Measurements from ENCODE around the gene ETV4.

ETV4 gene

DNA sequence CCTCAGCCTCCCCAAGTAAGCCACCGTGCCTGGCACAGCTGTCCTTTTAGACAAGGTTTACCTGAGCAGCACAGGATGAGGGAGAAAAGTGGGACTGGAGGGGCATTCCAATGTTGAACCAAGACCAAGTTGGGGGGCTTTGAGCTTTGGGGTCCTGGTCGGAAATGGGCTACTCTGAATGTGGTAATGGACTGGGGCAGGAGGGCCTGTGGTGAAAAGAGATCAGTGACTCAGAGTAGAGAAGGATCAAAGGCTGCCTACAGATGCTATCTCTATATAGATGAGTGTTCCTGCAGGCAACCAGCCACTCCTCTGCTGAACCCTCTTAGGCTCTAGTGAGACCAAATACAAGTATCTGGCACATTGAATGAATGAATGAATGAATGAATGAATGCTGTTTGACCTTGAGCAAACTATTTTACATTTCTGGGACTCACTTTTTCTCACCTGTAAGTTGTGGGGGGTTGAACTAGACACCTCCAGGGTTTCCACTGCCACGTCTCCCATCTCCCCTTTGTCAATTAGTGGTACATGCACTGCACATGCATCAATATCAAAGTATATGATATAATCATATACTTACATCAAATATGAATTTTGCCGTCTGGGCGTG is 26.3 kb upstream of the ETV4 start:
- no peak for DNase-seq (ENCODE audit: low read depth)

DNA sequence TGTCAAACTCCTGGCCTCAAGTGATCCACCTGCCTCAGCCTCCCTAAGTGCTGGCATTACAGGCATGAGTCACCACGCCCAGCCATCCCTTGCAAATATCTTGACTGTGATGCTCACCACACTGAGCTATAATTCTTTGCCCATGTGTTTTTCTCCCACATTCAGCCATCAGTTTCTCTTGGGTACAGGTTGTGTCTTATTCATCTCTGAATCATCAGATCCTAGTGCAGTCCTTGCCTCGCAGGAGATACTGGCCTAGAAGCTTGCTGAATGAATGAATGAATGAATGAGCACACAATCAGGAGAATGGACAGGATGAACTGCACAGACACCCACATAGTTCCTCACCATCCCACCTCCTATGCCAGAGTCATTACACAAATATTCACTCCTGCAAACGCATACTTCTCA is 24.4 kb upstream of the ETV4 start:
- no peak for DNase-seq (ENCODE audit: low read depth)

DNA sequence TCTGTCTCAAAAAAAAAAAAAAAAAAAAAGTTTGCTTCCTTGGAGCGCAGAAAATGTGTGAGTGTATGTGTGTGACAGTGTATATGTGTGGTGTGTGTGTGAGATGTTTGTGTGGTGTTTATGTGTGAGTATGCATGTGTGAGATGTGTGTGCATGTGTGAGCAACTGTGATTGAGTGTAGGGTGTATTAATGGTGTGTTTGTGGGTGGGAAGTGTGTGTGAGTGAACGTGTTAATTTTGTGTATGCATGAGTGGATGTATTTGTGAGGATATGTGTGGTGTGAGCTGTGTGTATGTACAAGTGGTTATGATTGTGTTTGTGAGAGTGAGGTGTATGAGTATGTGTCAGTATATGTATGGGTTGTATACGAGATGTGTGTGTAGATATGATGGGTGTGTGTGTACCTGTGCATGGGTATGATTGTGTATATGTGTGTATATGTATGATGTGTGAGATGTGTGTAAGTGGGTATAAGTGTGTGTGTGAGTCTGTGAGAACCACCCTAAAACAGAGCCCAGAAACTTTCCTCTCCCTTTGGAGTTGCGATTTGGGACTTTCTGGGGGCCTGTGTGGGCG is 22.5 kb upstream of the ETV4 start:
- no peak for DNase-seq (ENCODE audit: low read depth)

- DNase-seq (ENCODE audit: low read depth): no peak
Measured at GRCh38 chr17:43563600-43564594, 17.8 kb upstream of the ETV4 start.

- DNase-seq (ENCODE audit: low read depth): no peak
Measured at GRCh38 chr17:43562679-43563599, 16.8 kb upstream of the ETV4 start.

- DNase-seq (ENCODE audit: low read depth): no peak
Measured at GRCh38 chr17:43560461-43561427, 14.6 kb upstream of the ETV4 start.

GRCh38 chr17:43559161-43559816 is 13.1 kb upstream of the ETV4 start:
- DNase-seq (ENCODE audit: low read depth): no peak

DNA sequence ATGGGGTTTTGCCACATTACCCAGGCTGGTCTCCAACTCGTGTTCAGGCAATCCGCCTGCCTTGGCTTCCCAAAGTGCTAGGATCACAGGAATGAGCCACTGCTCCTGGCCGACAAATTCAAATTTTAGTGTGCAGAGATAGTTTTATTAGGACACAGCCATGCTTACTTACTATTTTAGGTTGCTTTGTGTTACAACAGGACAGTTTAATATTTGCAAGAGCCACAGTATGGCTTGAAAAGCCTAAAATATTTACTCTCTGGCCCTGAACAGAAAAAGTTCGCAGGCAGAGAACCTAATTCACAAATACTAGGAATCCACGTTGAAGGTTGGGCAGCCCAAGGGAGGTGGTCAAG is 12.6 kb upstream of the ETV4 start:
- DNase-seq (ENCODE audit: low read depth): no peak

GRCh38 chr17:43556292-43556691 is 10.2 kb upstream of the ETV4 start:
- no peak for DNase-seq (ENCODE audit: low read depth)

GRCh38 chr17:43554857-43555256 is 8.7 kb upstream of the ETV4 start:
- no peak for DNase-seq (ENCODE audit: low read depth)

DNA sequence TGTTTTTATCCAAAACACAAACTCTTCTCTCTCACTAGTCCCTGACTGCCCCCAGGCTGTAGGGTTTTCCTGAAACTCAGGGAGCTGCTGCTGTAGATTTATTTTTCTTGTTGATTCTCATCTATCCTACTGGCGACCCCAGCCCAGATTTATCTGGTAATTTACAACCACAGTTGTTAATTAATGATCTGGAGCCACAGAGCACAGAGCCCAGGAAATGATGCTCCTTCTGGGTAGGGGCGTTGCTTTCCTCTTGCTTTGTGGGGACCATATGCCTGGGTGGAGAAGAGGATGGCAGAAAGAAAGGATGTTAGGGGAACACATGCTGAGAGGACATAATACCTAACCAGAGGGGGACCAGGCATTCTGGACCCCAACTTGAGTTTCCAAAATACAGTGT is 7.4 kb upstream of the ETV4 start:
- DNase-seq (ENCODE audit: low read depth): no peak

DNA sequence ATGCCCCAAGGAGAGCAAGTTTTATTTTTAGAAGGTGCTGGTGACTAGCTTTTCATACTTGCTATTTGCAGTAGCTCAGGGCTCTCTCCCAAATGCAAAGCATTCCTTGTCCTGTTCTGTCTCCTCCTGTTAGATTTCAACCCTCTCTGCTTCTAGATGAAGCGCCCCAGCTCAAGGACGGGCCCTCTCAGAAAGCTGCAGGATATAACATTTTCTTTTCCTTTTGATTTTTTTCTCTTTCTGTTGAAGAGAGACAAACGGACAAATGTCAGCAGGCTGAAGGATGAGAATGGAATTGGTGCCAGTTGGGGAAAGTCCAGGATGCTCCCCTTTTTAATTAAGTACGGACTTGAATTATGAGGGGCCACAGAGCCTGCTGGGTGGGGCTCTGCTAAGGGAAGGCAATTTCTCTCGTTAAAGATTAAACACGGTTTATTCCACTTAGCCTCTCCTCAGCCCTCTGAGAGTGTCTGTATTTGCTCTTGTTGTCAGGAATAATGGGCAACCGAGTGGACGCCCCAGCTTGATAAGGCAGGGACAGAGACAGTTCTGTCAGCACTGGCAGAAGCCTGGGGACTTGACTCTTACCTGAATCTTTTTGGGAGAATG is 6.2 kb upstream of the ETV4 start:
- DNase-seq (ENCODE audit: low read depth): no peak

DNA sequence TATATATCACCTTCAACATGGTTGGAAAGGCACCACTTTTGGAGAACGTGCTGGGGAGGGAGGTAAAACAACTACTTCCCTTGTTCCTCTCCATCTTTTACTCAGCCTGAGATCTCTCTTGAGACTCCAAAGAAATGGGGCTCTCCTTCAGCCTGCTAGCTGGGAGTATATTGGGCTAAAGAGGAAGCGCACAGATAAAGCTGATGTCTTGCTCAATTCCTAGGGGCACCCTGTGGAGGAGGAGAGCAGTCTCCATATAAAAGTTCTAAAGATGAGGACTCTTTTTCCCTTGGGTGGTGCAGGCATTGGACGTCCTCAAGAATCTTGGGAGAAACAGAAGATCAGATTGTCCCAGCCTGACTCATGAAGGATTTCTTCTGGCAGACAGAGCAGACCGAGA is 4.6 kb upstream of the ETV4 start:
- DNase-seq (ENCODE audit: low read depth): no peak

- no peak for DNase-seq (ENCODE audit: low read depth)
Measured at GRCh38 chr17:43549496-43549895, 3.4 kb upstream of the ETV4 start.

DNA sequence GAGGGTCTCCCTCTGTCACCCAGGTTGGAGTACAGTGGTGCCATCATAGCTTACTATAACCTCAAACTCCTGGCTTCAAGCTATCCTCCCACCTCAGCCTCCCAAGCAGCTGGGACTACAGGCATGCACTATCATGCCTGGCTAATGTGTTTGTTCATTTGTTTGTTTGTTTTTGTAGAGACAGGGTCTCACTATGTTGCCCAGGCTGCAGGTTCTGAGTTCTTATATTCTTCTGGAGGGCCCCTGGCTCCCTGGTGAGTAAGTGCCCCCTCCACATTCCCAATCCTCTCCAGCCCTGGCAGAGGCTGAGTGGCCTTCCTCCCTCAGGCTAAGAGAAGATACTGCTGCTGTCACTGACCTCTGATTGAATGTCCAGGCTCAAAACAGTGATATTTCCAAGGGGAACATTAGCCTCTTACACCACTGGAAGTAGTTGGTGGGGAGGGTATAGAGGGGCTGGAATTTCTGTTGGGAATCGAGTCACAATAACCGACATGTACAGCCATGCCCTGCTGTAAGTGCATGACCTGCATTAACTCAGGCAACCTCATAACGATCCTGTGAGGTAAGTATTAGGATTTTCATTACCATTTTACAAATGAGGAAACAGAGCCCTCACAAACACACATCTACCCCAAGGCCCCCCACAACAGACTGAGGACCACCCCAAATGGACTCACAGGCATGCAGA is 2.7 kb upstream of the ETV4 start:
- DNase-seq (ENCODE audit: low read depth): no peak

DNA sequence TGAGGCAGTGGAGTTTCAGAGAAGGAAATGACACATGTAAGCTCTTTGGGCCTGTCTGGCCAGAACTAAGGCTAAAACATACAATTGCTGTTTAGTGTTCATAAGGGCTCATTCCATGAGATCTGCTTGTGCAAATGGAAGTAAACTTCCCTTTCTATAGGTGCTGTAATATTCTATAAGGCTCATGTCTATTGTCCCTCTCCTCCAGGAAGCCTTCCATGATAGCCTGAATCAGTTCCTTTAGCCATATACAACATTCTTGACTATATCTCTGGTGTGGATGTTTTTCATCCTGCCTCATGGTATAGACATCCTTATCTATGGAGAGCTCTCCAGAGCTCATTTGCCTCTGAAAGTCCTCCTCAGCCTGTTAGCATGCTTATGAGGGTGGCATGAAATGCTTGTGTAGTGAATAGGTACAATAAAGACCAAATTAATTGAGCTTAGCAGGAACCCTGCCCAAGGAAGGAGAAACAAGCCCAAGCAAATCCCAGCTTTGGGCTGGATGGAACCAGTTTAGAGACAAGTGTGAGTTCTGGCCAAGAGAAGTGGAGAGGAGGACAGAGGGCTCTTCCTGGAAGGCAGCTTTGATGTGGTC is 1.6 kb upstream of the ETV4 start:
- no peak for DNase-seq (ENCODE audit: low read depth)

- no peak for DNase-seq (ENCODE audit: low read depth)
Measured at GRCh38 chr17:43547189-43547550, 1.0 kb upstream of the ETV4 start.

DNA sequence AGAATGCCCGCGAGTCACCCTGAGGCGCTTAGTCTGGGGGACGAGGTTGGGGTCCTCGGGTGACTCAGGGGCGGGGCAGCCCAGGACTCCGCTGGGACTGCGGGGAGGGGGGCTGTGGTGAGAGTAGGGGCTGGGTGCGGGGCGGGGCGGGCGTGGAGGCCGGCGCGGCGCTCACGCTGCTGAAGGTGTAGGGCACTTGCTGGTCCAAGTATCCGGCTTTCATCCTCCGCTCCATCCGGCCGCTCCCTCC is 832 bp downstream of the ETV4 start:
- peak; percentile 12 for DNase-seq (ENCODE audit: low read depth)
